IMR-90 (cell line): Measurements from ENCODE around the gene ACTG2. TPM values are rescaled to one million over a fixed set of nuclear protein-coding genes. Genes with fewer than 3 reads are reported as not detected.

Source experiments
- ATAC-seq: fragments of 200-7000 bp; cut with Tn5 transposase; 2 replicates; pipeline ENCODE4 v1.9.1; 2020; ENCODE audit warnings: low read depth, mild to moderate bottlenecking, moderate library complexity
- BruUV-seq: library from RNA; stranded (reverse); fragments of 400-500 nt; replicated peaks from 2 replicates; lab custom pipeline; 2021; lab: Mats Ljungman, UMichigan
- CTCF ChIA-PET: fragments of 300-600 bp; formaldehyde crosslinking; extraction: SDS; loops from one replicate; lab custom pipeline; 2021; ENCODE audit warnings: antibody characterized with exemption; lab: Yijun Ruan, JAX
- POLR2A ChIA-PET: fragments of 300-600 bp; sonication (Branson Sonifier 250); formaldehyde crosslinking; loops from one replicate; lab custom pipeline; 2022; ENCODE audit warnings: antibody characterized with exemption; ENCODE audit not compliant: unreplicated experiment; lab: Charles Lee
- DNase-seq: peaks from one replicate; pipeline ENCODE4 v3.0.0; 2013
- H2AFZ ChIP-seq: replicated peaks from 2 replicates; pipeline ENCODE3; 2013; ENCODE audit warnings: low read length, mild to moderate bottlenecking; ENCODE audit not compliant: poor library complexity
- H2AK5ac ChIP-seq: 2 replicates; pipeline ENCODE4 v1.6.1; 2013; ENCODE audit warnings: low read depth, low read length, inconsistent platforms
- H2AK9ac ChIP-seq: replicated peaks from 2 replicates; pipeline ENCODE3; 2013; ENCODE audit warnings: mild to moderate bottlenecking, low read depth, low read length, moderate library complexity; ENCODE audit not compliant: poor library complexity
- H2BK120ac ChIP-seq: 2 replicates; pipeline ENCODE4 v1.6.1; 2013; ENCODE audit warnings: low read depth, low read length, inconsistent platforms
- H2BK15ac ChIP-seq: 3 replicates; pipeline ENCODE4 v1.6.1; 2013; ENCODE audit warnings: low read depth, low read length, inconsistent platforms
- H2BK20ac ChIP-seq: 2 replicates; pipeline ENCODE4 v1.6.1; 2013; ENCODE audit warnings: low read depth, mild to moderate bottlenecking, inconsistent platforms, low read length, moderate library complexity
- H2BK5ac ChIP-seq: 2 replicates; pipeline ENCODE4 v1.6.1; 2013; ENCODE audit warnings: mild to moderate bottlenecking, low read depth, low read length, inconsistent platforms; ENCODE audit not compliant: poor library complexity, severe bottlenecking
- H3K14ac ChIP-seq: replicated peaks from 2 replicates; pipeline ENCODE4 v1.6.1; 2013; ENCODE audit warnings: low read depth, low read length, inconsistent platforms
- H3K18ac ChIP-seq: 2 replicates; pipeline ENCODE4 v1.6.1; 2013; ENCODE audit warnings: low read depth, low read length, control low read depth
- H3K23ac ChIP-seq: 2 replicates; pipeline ENCODE4 v1.6.1; 2013; ENCODE audit warnings: low read depth, low read length, inconsistent platforms
- H3K27ac ChIP-seq: 2 replicates; pipeline ENCODE4 v1.5.1; 2013; ENCODE audit warnings: mild to moderate bottlenecking, control low read depth, low read length; ENCODE audit not compliant: insufficient read depth
- H3K27me3 ChIP-seq: 2 replicates; pipeline ENCODE4 v1.6.1; 2013; ENCODE audit warnings: low read length; ENCODE audit not compliant: control insufficient read depth, insufficient read depth
- H3K36me3 ChIP-seq: 2 replicates; pipeline ENCODE4 v1.6.1; 2013; ENCODE audit warnings: low read length, mixed read lengths; ENCODE audit not compliant: control insufficient read depth, insufficient read depth
- H3K4ac ChIP-seq: 2 replicates; pipeline ENCODE4 v1.6.1; 2013; ENCODE audit warnings: low read depth, low read length, inconsistent platforms
- H3K4me1 ChIP-seq: 2 replicates; pipeline ENCODE4 v1.6.1; 2013; ENCODE audit warnings: low read length, mixed read lengths; ENCODE audit not compliant: control insufficient read depth, insufficient read depth
- H3K4me2 ChIP-seq: 2 replicates; pipeline ENCODE4 v1.6.1; 2013; ENCODE audit warnings: low read depth, mild to moderate bottlenecking, control low read depth, low read length, moderate library complexity
- H3K4me3 ChIP-seq: 2 replicates; pipeline ENCODE4 v1.5.1; 2013; ENCODE audit warnings: low read depth, mild to moderate bottlenecking, control low read depth, low read length, moderate library complexity; ENCODE audit not compliant: insufficient read depth
- H3K56ac ChIP-seq: 2 replicates; pipeline ENCODE4 v1.6.1; 2013; ENCODE audit warnings: low read length, inconsistent platforms; ENCODE audit not compliant: insufficient read depth; ENCODE audit errors: extremely low read depth
- H3K79me1 ChIP-seq, 2 experiments: 2 replicates each; pipeline ENCODE4 v1.6.1; 2013; ENCODE audit warnings: low read length in 2 of 2, inconsistent platforms in 1 of 2, low read depth in 1 of 2
- H3K9ac ChIP-seq: 2 replicates; pipeline ENCODE4 v1.6.1; 2013; ENCODE audit warnings: low read depth, low read length, control low read depth
- H3K9me1 ChIP-seq: 2 replicates; pipeline ENCODE4 v1.6.1; 2013; ENCODE audit warnings: low read length, inconsistent platforms; ENCODE audit not compliant: insufficient read depth
- H3K9me3 ChIP-seq: 2 replicates; pipeline ENCODE4 v1.6.1; 2013; ENCODE audit warnings: low read length; ENCODE audit not compliant: control insufficient read depth, insufficient read depth
- H4K20me1 ChIP-seq: 2 replicates; pipeline ENCODE4 v1.6.1; 2013; ENCODE audit warnings: low read length, inconsistent platforms; ENCODE audit not compliant: insufficient read depth
- H4K5ac ChIP-seq: 2 replicates; pipeline ENCODE4 v1.6.1; 2013; ENCODE audit warnings: mild to moderate bottlenecking, low read depth, low read length, control low read depth
- H4K8ac ChIP-seq, 2 experiments: 2 replicates each; pipeline ENCODE4 v1.6.1; 2013; ENCODE audit warnings: low read depth in 2 of 2, low read length in 2 of 2, control low read depth in 1 of 2, inconsistent platforms in 1 of 2
- H4K91ac ChIP-seq: 2 replicates; pipeline ENCODE4 v1.6.1; 2013; ENCODE audit warnings: low read depth, low read length, inconsistent platforms; ENCODE audit not compliant: insufficient read depth
- BHLHE40 ChIP-seq: fragments of 150-350 bp; IDR thresholded peaks from 2 replicates; pipeline ENCODE4 v1.6.1; 2016; ENCODE audit warnings: mild to moderate bottlenecking, low read depth, low read length
- MXI1 ChIP-seq: IDR thresholded peaks from 2 replicates; pipeline ENCODE4 v1.6.1; 2012; ENCODE audit warnings: low read depth, mild to moderate bottlenecking, low read length, moderate library complexity, borderline replicate concordance
- NFE2L2 ChIP-seq: fragments of 150-350 bp; IDR thresholded peaks from 2 replicates; pipeline ENCODE4 v1.6.1; 2016; ENCODE audit warnings: low read depth, mild to moderate bottlenecking, low read length
- RFX5 ChIP-seq: IDR thresholded peaks from 2 replicates; pipeline ENCODE4 v1.8.0; 2012; ENCODE audit warnings: low read depth, mild to moderate bottlenecking, low read length, moderate library complexity
- SMC3 ChIP-seq: fragments of 150-350 bp; IDR thresholded peaks from 2 replicates; pipeline ENCODE4 v1.6.1; 2016; ENCODE audit warnings: low read depth, mild to moderate bottlenecking, antibody characterized with exemption, low read length, moderate library complexity
- WGBS, 2 experiments: methylation state at CpG; one replicate each; pipeline versions ENCODE4 v1.1.5 to v1.1.7; 2013; ENCODE audit warnings: missing lambda C conversion rate in 2 of 2; ENCODE audit not compliant: insufficient read length in 1 of 2; ENCODE audit errors: extremely low coverage in 2 of 2; 5-methylcytosine and 5-hydroxymethylcytosine counted together
- dilution Hi-C: fragments of 300-500 bp; cut with HindIII; formaldehyde crosslinking; loops from one replicate; pipeline ENCODE4 v1.14.3; 2018; ENCODE audit warnings: low sequenced_read_pairs; ENCODE audit not compliant: unreplicated experiment
- in situ Hi-C: fragments of 300-500 bp; cut with MboI; formaldehyde crosslinking; loops from 3 replicates; pipeline ENCODE4 v1.14.3; 2019; ENCODE audit warnings: low sequenced_read_pairs, inconsistent platforms, mixed read lengths
- intact Hi-C: fragments of 100-400 bp; cut with micrococcal nuclease; formaldehyde crosslinking; loops from 2 replicates; pipeline ENCODE4 v1.10.0; 2022
- polyA plus RNA-seq, 3 experiments: library from polyadenylated mRNA; depleted of rRNA; stranded (reverse); fragments of >200 nt; gene quantifications; 2 replicates each; pipeline ENCODE4 v1.2.3, GENCODE V29; 2012; ENCODE audit warnings: low replicate concordance in 1 of 3
- total RNA-seq: library from RNA; depleted of rRNA; stranded (reverse); fragments of >200 nt; gene quantifications from 2 replicates; pipeline ENCODE4 v1.2.3, GENCODE V29; 2012
- TF ChIP-seq, protein P1 (sequence below): fragments of 150-350 bp; IDR thresholded peaks from 2 replicates; pipeline ENCODE4 v1.6.1; 2016; ENCODE audit warnings: low read depth, mild to moderate bottlenecking, low read length, moderate library complexity, borderline replicate concordance

Gene ACTG2
- total and polyA plus RNA-seq, 2 of the 4 experiments (the other 2 are of a cell fraction) = 523 to 899 TPM

DNA sequence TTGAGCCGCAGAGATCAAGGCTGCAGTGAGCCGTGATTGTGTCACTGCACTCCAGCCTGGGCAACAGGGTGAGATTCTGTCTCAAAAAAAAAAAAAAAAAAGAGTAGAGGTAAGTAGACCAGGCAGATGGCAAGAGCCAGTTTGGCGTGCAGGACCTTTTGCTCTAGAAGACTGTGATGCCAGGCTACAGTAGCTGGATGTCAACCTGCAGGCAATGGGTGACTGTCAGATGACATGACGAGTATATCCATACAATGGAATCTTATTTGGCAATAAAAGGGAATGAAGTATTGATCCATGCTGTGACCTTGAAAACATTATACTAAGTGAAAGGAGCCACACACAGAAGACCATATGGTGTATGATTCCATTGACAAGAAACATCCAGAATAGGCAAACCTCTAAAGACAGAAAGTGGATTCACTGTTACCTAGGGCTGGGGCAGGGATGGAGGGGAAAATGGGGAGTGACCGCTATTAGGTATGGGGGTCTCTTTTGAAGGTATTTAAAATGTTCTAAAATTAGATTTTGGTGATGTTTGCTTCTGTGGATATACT lies 22.7 kb downstream of the ACTG2 start:
- H3K56ac ChIP-seq = no peak overlapping the region
- no peak overlapping the region for H3K14ac ChIP-seq
- peaks cover 6 to 19% of the 10 kb centered on the region in 2 experiments; a peak in 3 of 4 replicates for H3K79me1 ChIP-seq
- H4K20me1 ChIP-seq = peaks cover 36% of the 10 kb centered on the region
- no peak overlapping the region for H2BK5ac ChIP-seq
- ChIA-PET CTCF (interaction anchor here (0.7 kb wide), 1 partner anchor 111 kb away, joined by 3 read pairs; no protein-coding TSS in a partner anchor), POLR2A (no interaction called here)
- no peak overlapping the region for H4K5ac ChIP-seq
- in situ Hi-C loops (no loop called here), intact Hi-C loops (no loop called here), dilution Hi-C loops (no loop called here)
- ATAC-seq = no peak
- H3K9me3 ChIP-seq = no peaks in the 10 kb centered on the region
- H2BK15ac ChIP-seq = no peak overlapping the region
- DNase-seq = no peak
- H3K9me1 ChIP-seq = no peaks in the 10 kb centered on the region
- H4K8ac ChIP-seq = no peak overlapping the region
- no peak overlapping the region for H2AK9ac ChIP-seq
- no peak overlapping the region for H3K27ac ChIP-seq
- H3K36me3 ChIP-seq = peaks cover 67% of the 10 kb centered on the region
- H3K18ac ChIP-seq = no peak overlapping the region
- H3K4me3 ChIP-seq = no peak overlapping the region
- no peak overlapping the region for H4K91ac ChIP-seq
- BruUV-seq = no TSS peak
- H3K27me3 ChIP-seq = no peaks in the 10 kb centered on the region
- no peak overlapping the region for H3K4ac ChIP-seq
- H2BK20ac ChIP-seq = no peak overlapping the region
- WGBS, 2 experiments = 93% methylated on average over 2 of the region's 5 CpGs; no CpG with 5 or more reads in 1 of the 2 experiments
- no peak overlapping the region for H3K9ac ChIP-seq
- TF ChIP-seq BHLHE40 = no peak
- TF ChIP-seq SMC3 = no peak
- TF ChIP-seq, protein P1, sequence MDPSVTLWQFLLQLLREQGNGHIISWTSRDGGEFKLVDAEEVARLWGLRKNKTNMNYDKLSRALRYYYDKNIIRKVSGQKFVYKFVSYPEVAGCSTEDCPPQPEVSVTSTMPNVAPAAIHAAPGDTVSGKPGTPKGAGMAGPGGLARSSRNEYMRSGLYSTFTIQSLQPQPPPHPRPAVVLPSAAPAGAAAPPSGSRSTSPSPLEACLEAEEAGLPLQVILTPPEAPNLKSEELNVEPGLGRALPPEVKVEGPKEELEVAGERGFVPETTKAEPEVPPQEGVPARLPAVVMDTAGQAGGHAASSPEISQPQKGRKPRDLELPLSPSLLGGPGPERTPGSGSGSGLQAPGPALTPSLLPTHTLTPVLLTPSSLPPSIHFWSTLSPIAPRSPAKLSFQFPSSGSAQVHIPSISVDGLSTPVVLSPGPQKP = no peak
- no peak for TF ChIP-seq NFE2L2
- TF ChIP-seq MXI1 = no peak
- no peak for TF ChIP-seq RFX5
- H2AFZ ChIP-seq = no peak overlapping the region
- no peaks in the 10 kb centered on the region for H3K4me1 ChIP-seq
- H2AK5ac ChIP-seq = no peak overlapping the region
- no peak overlapping the region for H3K4me2 ChIP-seq
- H3K23ac ChIP-seq = no peak overlapping the region
- H2BK120ac ChIP-seq = no peak overlapping the region
